Nephron (organoid): ENCODE measurements around the gene SPPL2A.

ENCODE experiments used
- H3K27ac Mint-ChIP-seq, 3 experiments: 2 replicates each; pipeline ENCODE4 v1.8.0; 2020; ENCODE audit warnings: mixed read lengths in 3 of 3, mild to moderate bottlenecking in 2 of 3, moderate library complexity in 1 of 3
- H3K27me3 Mint-ChIP-seq: 2 replicates; pipeline ENCODE4 v1.8.0; 2021; ENCODE audit warnings: low read depth, mild to moderate bottlenecking, moderate library complexity, mixed read lengths
- H3K36me3 Mint-ChIP-seq: 2 replicates; pipeline ENCODE4 v1.8.0; 2020; ENCODE audit warnings: low read depth, mixed read lengths
- H3K4me1 Mint-ChIP-seq: 2 replicates; pipeline ENCODE4 v1.8.0; 2020; ENCODE audit warnings: mixed read lengths
- H3K4me3 Mint-ChIP-seq, 3 experiments: 2 replicates each; pipeline ENCODE4 v1.8.0; 2020; ENCODE audit warnings: mild to moderate bottlenecking in 3 of 3, mixed read lengths in 3 of 3, moderate library complexity in 2 of 3
- H3K9me3 Mint-ChIP-seq: 2 replicates; pipeline ENCODE4 v1.8.0; 2020; ENCODE audit warnings: mixed read lengths
- CTCF ChIP-seq, 3 experiments: fragments of 200-600 bp; sonication (generic); IDR thresholded peaks; one replicate each; pipeline ENCODE4 v1.5.0; 2021; ENCODE audit warnings: antibody characterized with exemption in 3 of 3; ENCODE audit not compliant: unreplicated experiment in 3 of 3

The SPPL2A gene

GRCh38 chr15:50669611-50670010 is 95.9 kb downstream of the SPPL2A start:
- no peaks in the 10 kb centered on the region for H3K4me1 Mint-ChIP-seq
- no peak for TF ChIP-seq CTCF (IDR thresholded peaks at IDR 0.05; ENCODE audit: unreplicated experiment in 3 of 3)
- H3K27ac Mint-ChIP-seq, result no peak overlapping the region
- H3K36me3 Mint-ChIP-seq, result peaks cover 36% of the 10 kb centered on the region
- H3K9me3 Mint-ChIP-seq, result no peaks in the 10 kb centered on the region
- no peak overlapping the region for H3K4me3 Mint-ChIP-seq
- H3K27me3 Mint-ChIP-seq, result no peaks in the 10 kb centered on the region

GRCh38 chr15:50665938-50666337 is 99.6 kb downstream of the SPPL2A start:
- TF ChIP-seq CTCF (IDR thresholded peaks at IDR 0.05; ENCODE audit: unreplicated experiment in 3 of 3), result no peak
- Mint-ChIP-seq H3K36me3 (peaks cover 61% of the 10 kb centered on the region), H3K4me1 (no peaks in the 10 kb centered on the region), H3K9me3 (no peaks in the 10 kb centered on the region), H3K27ac (no peak overlapping the region), H3K27me3 (no peaks in the 10 kb centered on the region), H3K4me3 (no peak overlapping the region)

GRCh38 chr15:50655555-50655954 is 110.0 kb downstream of the SPPL2A start:
- Mint-ChIP-seq H3K27ac (no peak overlapping the region), H3K36me3 (peaks cover 72% of the 10 kb centered on the region), H3K9me3 (no peaks in the 10 kb centered on the region), H3K27me3 (no peaks in the 10 kb centered on the region), H3K4me1 (no peaks in the 10 kb centered on the region), H3K4me3 (no peak overlapping the region)
- TF ChIP-seq CTCF (IDR thresholded peaks at IDR 0.05; ENCODE audit: unreplicated experiment in 3 of 3), result no peak

- Mint-ChIP-seq H3K4me1 (no peaks in the 10 kb centered on the region), H3K27ac (no peak overlapping the region), H3K36me3 (peaks cover 67% of the 10 kb centered on the region), H3K27me3 (no peaks in the 10 kb centered on the region), H3K4me3 (no peak overlapping the region), H3K9me3 (no peaks in the 10 kb centered on the region)
- TF ChIP-seq CTCF (IDR thresholded peaks at IDR 0.05; ENCODE audit: unreplicated experiment in 3 of 3), result no peak
Measured at GRCh38 chr15:50653156-50653743, 112.3 kb downstream of the SPPL2A start.

- no peak overlapping the region for H3K27ac Mint-ChIP-seq
- no peak for TF ChIP-seq CTCF (IDR thresholded peaks at IDR 0.05; ENCODE audit: unreplicated experiment in 3 of 3)
- H3K27me3 Mint-ChIP-seq, result no peaks in the 10 kb centered on the region
- peaks cover 66% of the 10 kb centered on the region for H3K36me3 Mint-ChIP-seq
- H3K4me3 Mint-ChIP-seq, result no peak overlapping the region
- no peaks in the 10 kb centered on the region for H3K9me3 Mint-ChIP-seq
- no peaks in the 10 kb centered on the region for H3K4me1 Mint-ChIP-seq
Measured at GRCh38 chr15:50652671-50653070, 112.8 kb downstream of the SPPL2A start.
